Activated CD8-positive, alpha-beta memory T cell treated with anti-CD3 and anti-CD28 coated beads for 4 hours (primary cell): Measurements from ENCODE around the gene ZBTB8B.

Experiments
- DNase-seq, 2 donors: peaks; one replicate each; pipeline ENCODE4 v3.0.0-alpha.2; 2020; ENCODE audit warnings: low read depth in 2 of 2

Gene ZBTB8B

GRCh38 chr1:32508761-32509160, 43.9 kb downstream of the ZBTB8B start:
- DNase-seq = no peak

DNA sequence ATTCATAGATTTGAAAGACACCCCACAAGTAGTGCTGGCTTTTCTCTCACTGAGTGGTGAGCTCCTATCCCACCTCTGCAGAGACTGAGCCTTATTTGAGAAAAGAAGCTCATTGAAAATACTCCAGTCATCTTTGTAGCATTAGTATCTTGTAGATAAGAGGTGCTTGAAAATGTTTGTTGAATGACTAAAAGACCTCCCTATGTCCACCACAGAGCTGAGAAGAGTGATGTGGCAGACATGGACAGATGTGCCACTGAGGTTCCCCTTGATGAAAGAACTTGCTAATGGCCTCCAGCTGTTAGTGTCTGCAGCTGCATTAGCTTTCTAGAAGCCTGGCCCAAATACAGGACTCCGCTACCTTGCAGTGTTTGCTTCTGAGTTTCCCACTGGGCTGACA, 45.1 kb downstream of the ZBTB8B start:
- DNase-seq = no peak
